Breast epithelium (tissue), 3 donors: ENCODE measurements around the gene NTSR1.

Source experiments
- CTCF ChIP-seq, 3 donors: fragments of 450-650 bp; IDR thresholded peaks; one replicate each; pipeline ENCODE4 v1.5.1; 2016 to 2017; ENCODE audit warnings: antibody characterized with exemption in 3 of 3, mild to moderate bottlenecking in 3 of 3, moderate library complexity in 3 of 3
- POLR2AphosphoS5 ChIP-seq, 3 donors: sonication (generic); formaldehyde crosslinking; IDR thresholded peaks; one replicate each; pipeline ENCODE4 v1.6.1; 2017; ENCODE audit warnings: antibody characterized with exemption in 3 of 3

- TF ChIP-seq POLR2AphosphoS5 (IDR thresholded peaks at IDR 0.05) = no peak
- no peak for TF ChIP-seq CTCF (IDR thresholded peaks at IDR 0.05)
Measured at GRCh38 chr20:62779417-62779685, 70.7 kb downstream of the NTSR1 start.
